Neural cell (in vitro differentiated cells): ENCODE data around the gene USF1. TPM values are rescaled to one million over a fixed set of nuclear protein-coding genes. Genes with fewer than 3 reads are reported as not detected.
"Not testable (repeated sequence)": the region's sequence is repeated elsewhere in the genome, so short reads cannot be mapped to it uniquely, and the experiment has no call there.

Source experiments
- H2AFZ ChIP-seq: fragments of 200-600, 300-800 bp; sonication (generic), shearing (Covaris generic); 2 replicates; pipeline ENCODE4 v1.6.0; 2014; ENCODE audit warnings: low read depth, mild to moderate bottlenecking, antibody characterized with exemption, low read length, moderate library complexity
- H3F3A ChIP-seq: fragments of 200-600 bp; shearing (Covaris generic); 2 replicates; pipeline ENCODE4 v1.6.1; 2016; ENCODE audit warnings: mild to moderate bottlenecking, moderate library complexity, mixed read lengths, antibody characterized with exemption, low read length; ENCODE audit not compliant: insufficient read depth, poor library complexity, severe bottlenecking
- H3K27ac ChIP-seq: fragments of 200-600, 300-800 bp; sonication (generic), shearing (Covaris generic); 2 replicates; pipeline ENCODE4 v1.5.1; 2014; ENCODE audit warnings: mild to moderate bottlenecking, low read length, moderate library complexity
- H3K27me3 ChIP-seq: fragments of 300-800, 200-600 bp; sonication (generic), shearing (Covaris generic); 2 replicates; pipeline ENCODE4 v1.6.0; 2014; ENCODE audit warnings: mild to moderate bottlenecking, low read depth, low read length, moderate library complexity; ENCODE audit not compliant: insufficient read depth
- H3K36me3 ChIP-seq: fragments of 300-800, 200-600 bp; sonication (generic), shearing (Covaris generic); 2 replicates; pipeline ENCODE4 v1.5.1; 2014; ENCODE audit warnings: mild to moderate bottlenecking, antibody characterized with exemption, low read length, moderate library complexity; ENCODE audit not compliant: insufficient read depth
- H3K4me2 ChIP-seq: fragments of 300-800, 200-600 bp; sonication (generic), shearing (Covaris generic); 2 replicates; pipeline ENCODE4 v1.6.0; 2014; ENCODE audit warnings: mild to moderate bottlenecking, low read length
- H3K4me3 ChIP-seq: fragments of 300-800, 200-600 bp; sonication (generic), shearing (Covaris generic); 2 replicates; pipeline ENCODE4 v1.5.1; 2014; ENCODE audit warnings: mild to moderate bottlenecking, low read length, moderate library complexity
- H3K79me2 ChIP-seq: fragments of 200-600 bp; shearing (Covaris generic); replicated peaks from 2 replicates; pipeline ENCODE4 v1.6.0; 2014; ENCODE audit warnings: mild to moderate bottlenecking, low read length, moderate library complexity; ENCODE audit not compliant: insufficient read depth
- H3K9ac ChIP-seq: fragments of 300-800, 200-600 bp; sonication (generic), shearing (Covaris generic); 2 replicates; pipeline ENCODE4 v1.6.1; 2016; ENCODE audit warnings: mild to moderate bottlenecking, low read length, mixed read lengths
- H3K9me2 ChIP-seq: fragments of 200-600 bp; shearing (Covaris generic); 2 replicates; pipeline ENCODE4 v1.6.1; 2016; ENCODE audit warnings: mild to moderate bottlenecking, low read length, mixed read lengths; ENCODE audit not compliant: insufficient read depth
- H3K9me3 ChIP-seq: fragments of 200-600, 300-800 bp; sonication (generic), shearing (Covaris generic); 2 replicates; pipeline ENCODE4 v1.6.1; 2016; ENCODE audit warnings: mild to moderate bottlenecking, mixed run types, low read length, moderate library complexity, mixed read lengths
- H4K20me1 ChIP-seq: fragments of 200-600 bp; shearing (Covaris generic); 2 replicates; pipeline ENCODE4 v1.6.1; 2016; ENCODE audit warnings: mild to moderate bottlenecking, mixed run types; ENCODE audit not compliant: insufficient read depth
- EP300 ChIP-seq: fragments of 450-650 bp; conservative IDR thresholded peaks from 2 replicates; pipeline ENCODE4 v1.6.1; 2014; ENCODE audit warnings: antibody characterized with exemption, mild to moderate bottlenecking, moderate library complexity; ENCODE audit not compliant: poor library complexity, severe bottlenecking
- EZH2 ChIP-seq: fragments of 200-600, 300-800 bp; shearing (Covaris generic), sonication (generic); IDR thresholded peaks from 2 replicates; pipeline ENCODE4 v1.6.1; 2014; ENCODE audit warnings: antibody characterized with exemption, low read length, borderline replicate concordance, mild to moderate bottlenecking; ENCODE audit not compliant: insufficient read depth, poor library complexity, severe bottlenecking
- MXI1 ChIP-seq: fragments of 450-650 bp; conservative IDR thresholded peaks from 2 replicates; pipeline ENCODE4 v1.6.1; 2014; ENCODE audit warnings: antibody characterized with exemption, mild to moderate bottlenecking; ENCODE audit not compliant: poor library complexity, severe bottlenecking
- POLR2AphosphoS5 ChIP-seq: IDR thresholded peaks from 2 replicates; pipeline ENCODE4 v1.6.1; 2012
- RAD21 ChIP-seq: fragments of 450-650 bp; conservative IDR thresholded peaks from 2 replicates; pipeline ENCODE4 v1.6.1; 2014; ENCODE audit warnings: antibody characterized with exemption, mild to moderate bottlenecking, moderate library complexity
- SMC3 ChIP-seq: fragments of 450-650 bp; conservative IDR thresholded peaks from 2 replicates; pipeline ENCODE4 v1.6.1; 2014; ENCODE audit warnings: antibody characterized with exemption, mild to moderate bottlenecking, moderate library complexity; ENCODE audit not compliant: poor library complexity
- TAF1 ChIP-seq: IDR thresholded peaks from 2 replicates; pipeline ENCODE4 v1.6.1; 2012; ENCODE audit warnings: low read depth
- polyA plus RNA-seq: library from polyadenylated mRNA; depleted of rRNA; stranded (reverse); fragments of >200 nt; gene quantifications from 2 replicates; pipeline ENCODE4 v1.2.3, GENCODE V29; 2014
- TF ChIP-seq, protein P1 (sequence below): fragments of 450-650 bp; IDR thresholded peaks from 2 replicates; pipeline ENCODE4 v1.5.1; 2014; ENCODE audit warnings: antibody characterized with exemption, mild to moderate bottlenecking, moderate library complexity; ENCODE audit not compliant: poor library complexity, severe bottlenecking
- TF ChIP-seq, protein P2 (sequence below): IDR thresholded peaks from 2 replicates; pipeline ENCODE4 v1.6.1; 2012; ENCODE audit warnings: borderline replicate concordance

USF1 gene
- polyA plus RNA-seq, 1 donor from 2014 or later = 366 TPM

GRCh38 chr1:161031874-161032273 lies 13.9 kb downstream of the USF1 start:
- H3F3A ChIP-seq = no peaks in the 10 kb centered on the region
- H3K79me2 ChIP-seq = no peaks in the 10 kb centered on the region
- H3K9ac ChIP-seq = no peak overlapping the region
- H3K4me3 ChIP-seq = no peak overlapping the region
- H3K27ac ChIP-seq = no peak overlapping the region
- TF ChIP-seq EP300 (no peak), TAF1 (no peak), SMC3 (no peak), POLR2AphosphoS5 (no peak), EZH2 (no peak), MXI1 (no peak), RAD21 (no peak)
- TF ChIP-seq, protein P1, sequence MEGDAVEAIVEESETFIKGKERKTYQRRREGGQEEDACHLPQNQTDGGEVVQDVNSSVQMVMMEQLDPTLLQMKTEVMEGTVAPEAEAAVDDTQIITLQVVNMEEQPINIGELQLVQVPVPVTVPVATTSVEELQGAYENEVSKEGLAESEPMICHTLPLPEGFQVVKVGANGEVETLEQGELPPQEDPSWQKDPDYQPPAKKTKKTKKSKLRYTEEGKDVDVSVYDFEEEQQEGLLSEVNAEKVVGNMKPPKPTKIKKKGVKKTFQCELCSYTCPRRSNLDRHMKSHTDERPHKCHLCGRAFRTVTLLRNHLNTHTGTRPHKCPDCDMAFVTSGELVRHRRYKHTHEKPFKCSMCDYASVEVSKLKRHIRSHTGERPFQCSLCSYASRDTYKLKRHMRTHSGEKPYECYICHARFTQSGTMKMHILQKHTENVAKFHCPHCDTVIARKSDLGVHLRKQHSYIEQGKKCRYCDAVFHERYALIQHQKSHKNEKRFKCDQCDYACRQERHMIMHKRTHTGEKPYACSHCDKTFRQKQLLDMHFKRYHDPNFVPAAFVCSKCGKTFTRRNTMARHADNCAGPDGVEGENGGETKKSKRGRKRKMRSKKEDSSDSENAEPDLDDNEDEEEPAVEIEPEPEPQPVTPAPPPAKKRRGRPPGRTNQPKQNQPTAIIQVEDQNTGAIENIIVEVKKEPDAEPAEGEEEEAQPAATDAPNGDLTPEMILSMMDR = no peak
- TF ChIP-seq, protein P2, sequence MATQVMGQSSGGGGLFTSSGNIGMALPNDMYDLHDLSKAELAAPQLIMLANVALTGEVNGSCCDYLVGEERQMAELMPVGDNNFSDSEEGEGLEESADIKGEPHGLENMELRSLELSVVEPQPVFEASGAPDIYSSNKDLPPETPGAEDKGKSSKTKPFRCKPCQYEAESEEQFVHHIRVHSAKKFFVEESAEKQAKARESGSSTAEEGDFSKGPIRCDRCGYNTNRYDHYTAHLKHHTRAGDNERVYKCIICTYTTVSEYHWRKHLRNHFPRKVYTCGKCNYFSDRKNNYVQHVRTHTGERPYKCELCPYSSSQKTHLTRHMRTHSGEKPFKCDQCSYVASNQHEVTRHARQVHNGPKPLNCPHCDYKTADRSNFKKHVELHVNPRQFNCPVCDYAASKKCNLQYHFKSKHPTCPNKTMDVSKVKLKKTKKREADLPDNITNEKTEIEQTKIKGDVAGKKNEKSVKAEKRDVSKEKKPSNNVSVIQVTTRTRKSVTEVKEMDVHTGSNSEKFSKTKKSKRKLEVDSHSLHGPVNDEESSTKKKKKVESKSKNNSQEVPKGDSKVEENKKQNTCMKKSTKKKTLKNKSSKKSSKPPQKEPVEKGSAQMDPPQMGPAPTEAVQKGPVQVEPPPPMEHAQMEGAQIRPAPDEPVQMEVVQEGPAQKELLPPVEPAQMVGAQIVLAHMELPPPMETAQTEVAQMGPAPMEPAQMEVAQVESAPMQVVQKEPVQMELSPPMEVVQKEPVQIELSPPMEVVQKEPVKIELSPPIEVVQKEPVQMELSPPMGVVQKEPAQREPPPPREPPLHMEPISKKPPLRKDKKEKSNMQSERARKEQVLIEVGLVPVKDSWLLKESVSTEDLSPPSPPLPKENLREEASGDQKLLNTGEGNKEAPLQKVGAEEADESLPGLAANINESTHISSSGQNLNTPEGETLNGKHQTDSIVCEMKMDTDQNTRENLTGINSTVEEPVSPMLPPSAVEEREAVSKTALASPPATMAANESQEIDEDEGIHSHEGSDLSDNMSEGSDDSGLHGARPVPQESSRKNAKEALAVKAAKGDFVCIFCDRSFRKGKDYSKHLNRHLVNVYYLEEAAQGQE = no peak
- H3K9me3 ChIP-seq = no peaks in the 10 kb centered on the region
- no peak overlapping the region for H3K4me2 ChIP-seq
- no peaks in the 10 kb centered on the region for H4K20me1 ChIP-seq
- H3K27me3 ChIP-seq = no peaks in the 10 kb centered on the region
- H3K36me3 ChIP-seq = no peaks in the 10 kb centered on the region
- H2AFZ ChIP-seq = no peak overlapping the region
- no peaks in the 10 kb centered on the region for H3K9me2 ChIP-seq

- H3K9ac ChIP-seq, H3K9me2 ChIP-seq, H3K4me2 ChIP-seq, H3K79me2 ChIP-seq, H3K36me3 ChIP-seq, H2AFZ ChIP-seq, H3F3A ChIP-seq, H3K4me3 ChIP-seq, H4K20me1 ChIP-seq, H3K9me3 ChIP-seq, H3K27me3 ChIP-seq, H3K27ac ChIP-seq: not testable (repeated sequence)
These were observed 16.3 kb downstream of the USF1 start for GRCh38 chr1:161029466-161029865.

DNA sequence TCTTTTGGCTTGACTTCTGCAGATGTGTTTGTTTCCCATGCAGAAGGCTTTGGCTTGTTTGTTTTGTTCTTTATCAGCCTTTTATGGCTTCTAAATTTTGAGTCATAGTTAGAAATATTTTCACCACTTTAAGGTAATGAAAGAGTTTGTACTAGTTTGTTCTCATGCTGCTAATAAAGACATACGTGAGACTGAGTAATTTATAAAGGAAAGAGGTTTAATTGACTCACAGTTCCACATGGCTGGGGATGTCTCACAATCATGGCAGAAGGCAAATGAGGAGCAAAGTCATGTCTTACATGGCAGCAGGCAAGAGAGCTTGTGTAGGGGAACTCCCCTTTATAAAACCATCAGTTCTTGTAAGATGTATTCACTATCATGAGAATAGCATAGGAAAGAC lies 18.8 kb downstream of the USF1 start:
- H3K9ac ChIP-seq, H4K20me1 ChIP-seq, H3K27ac ChIP-seq, H2AFZ ChIP-seq, H3K79me2 ChIP-seq, H3K9me2 ChIP-seq, H3K4me2 ChIP-seq, H3K9me3 ChIP-seq, H3K4me3 ChIP-seq, H3F3A ChIP-seq, H3K27me3 ChIP-seq, H3K36me3 ChIP-seq: not testable (repeated sequence)

GRCh38 chr1:161022432-161022831 lies 23.3 kb downstream of the USF1 start:
- H3K27me3 ChIP-seq = peaks cover 28% of the 10 kb centered on the region
- not testable (repeated sequence) for H3K9me2 ChIP-seq, H3K9me3 ChIP-seq, H3K4me3 ChIP-seq, H3F3A ChIP-seq, H3K36me3 ChIP-seq, H3K27ac ChIP-seq, H3K79me2 ChIP-seq, H3K4me2 ChIP-seq, H3K9ac ChIP-seq, H2AFZ ChIP-seq, H4K20me1 ChIP-seq
